T follicular helper cell (primary cell): ENCODE measurements around the gene APBB2.
"Not testable (repeated sequence)": the region's sequence is repeated elsewhere in the genome, so short reads cannot be mapped to it uniquely, and the experiment has no call there.

Experiments used
- DNase-seq: peaks from one replicate; pipeline ENCODE4 v3.0.0-alpha.2; 2020; ENCODE audit warnings: low read depth

The APBB2 gene

DNA sequence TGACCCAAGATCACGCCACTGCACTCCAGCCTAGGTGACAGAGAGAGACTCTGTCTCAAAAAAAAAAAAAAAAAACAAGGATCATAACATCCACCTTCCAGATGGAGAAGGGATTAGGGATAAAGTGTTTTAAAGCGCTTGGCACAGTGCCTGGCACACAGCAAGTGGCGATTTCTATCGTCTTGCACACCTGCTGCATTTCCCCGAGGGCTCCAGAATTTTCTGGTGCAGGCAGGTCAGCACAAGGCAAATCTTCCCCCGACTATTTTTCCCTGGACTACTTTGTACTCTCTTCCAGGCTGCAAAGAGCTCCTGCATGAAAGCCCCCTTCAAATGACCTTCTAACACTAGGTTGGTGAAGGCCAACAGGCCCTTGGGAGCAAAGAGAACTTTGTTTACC lies 57.3 kb downstream of the APBB2 start:
- DNase-seq = no peak

DNA sequence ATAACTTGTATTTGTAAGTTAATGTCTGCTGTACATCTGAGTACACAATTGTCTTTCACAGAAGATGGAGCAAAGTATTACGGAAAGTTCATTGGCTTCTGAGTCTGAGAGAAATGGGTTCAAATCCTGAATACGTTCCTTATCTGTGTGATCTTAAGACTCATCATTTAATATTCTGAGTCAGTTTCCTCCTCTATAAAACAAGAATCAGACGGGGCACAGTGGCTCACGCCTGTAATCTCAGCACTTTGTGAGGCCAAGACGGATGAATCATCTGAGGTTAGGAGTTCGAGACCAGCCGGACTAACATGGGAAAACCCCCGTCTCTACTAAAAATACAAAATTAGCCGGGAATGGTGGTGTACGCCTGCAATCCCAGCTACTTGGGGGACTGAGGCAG lies 57.8 kb downstream of the APBB2 start:
- no peak for DNase-seq

DNA sequence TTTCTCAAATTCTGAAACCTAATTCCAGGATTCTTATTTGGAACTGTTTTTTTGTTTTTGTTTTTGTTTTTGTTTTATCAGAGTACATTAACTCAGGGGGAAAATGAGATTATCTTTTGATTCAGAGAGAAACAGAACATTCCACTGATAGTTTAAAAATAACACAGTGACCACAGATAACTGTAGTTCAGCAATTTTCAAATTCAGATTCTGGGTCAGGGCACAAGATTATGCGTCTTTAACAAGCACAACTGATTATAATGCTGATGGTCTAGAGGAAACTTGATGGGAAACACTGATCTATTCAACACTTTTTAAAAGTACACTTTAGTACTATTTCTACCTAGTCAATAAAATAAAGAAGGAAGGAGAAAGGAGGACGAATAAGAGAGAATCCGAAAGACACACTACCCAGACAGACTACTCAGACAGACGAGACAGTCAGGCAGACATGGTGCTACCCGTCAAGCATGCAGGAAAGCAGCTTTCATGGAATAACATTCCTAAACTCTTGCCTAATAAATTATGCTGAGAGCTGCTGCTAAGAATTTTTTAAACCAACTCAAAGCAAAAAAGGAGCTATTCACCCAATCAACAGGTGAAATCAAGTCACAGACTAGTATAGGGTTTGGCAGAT lies 59.0 kb downstream of the APBB2 start:
- no peak for DNase-seq

DNA sequence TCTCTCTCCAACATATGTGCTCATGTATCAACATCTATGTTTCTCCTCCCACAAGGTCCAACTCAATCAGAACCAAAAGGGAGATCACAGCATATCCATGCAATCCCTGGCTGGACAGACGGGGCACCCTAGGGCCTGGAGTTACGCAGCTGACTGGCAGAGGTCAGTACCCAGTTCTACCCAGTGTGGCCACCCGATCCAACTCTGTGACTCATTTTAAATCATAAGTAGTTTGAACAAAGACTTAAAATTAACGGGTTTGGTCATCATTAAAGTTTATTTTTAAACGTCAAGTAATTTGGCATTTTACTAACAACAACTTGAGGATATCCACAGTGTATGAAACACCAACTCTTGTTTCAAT lies 59.5 kb downstream of the APBB2 start:
- DNase-seq = no peak

DNA sequence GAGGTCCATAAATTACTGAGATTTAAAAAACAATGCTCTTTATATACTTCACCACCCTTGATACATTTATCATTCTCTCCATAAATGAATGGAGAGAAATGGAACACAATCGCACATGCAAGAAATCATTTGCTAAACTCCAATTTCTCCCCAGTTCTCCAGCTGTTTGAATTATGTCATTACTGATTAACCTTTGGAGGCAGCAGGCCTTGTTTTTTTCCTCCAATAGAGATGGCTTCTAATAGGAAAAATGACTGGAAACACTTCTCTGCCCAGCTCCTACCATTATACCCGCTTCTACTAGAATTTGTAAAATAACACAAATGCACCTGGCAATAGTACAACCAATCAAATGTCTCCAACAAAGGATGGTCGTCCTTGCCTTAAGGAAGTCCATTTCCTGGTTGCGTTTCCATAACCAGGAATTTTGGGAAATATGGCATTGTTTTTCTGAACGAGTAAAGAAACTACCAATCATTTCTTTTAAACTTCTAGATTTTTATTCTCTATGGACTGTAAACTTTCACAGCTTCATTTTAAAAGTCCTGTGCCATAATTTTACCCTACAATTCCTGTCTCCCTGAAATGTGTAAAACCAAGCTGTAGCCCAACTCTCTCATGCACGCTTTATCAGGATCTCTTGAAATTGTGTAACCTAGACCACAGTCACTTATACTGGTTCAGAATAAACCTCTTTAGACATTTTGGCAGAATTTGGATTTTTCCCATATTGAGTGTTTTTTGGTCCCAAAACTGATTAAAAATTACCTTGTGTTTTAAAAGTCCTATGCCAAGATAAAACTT lies 60.1 kb downstream of the APBB2 start:
- DNase-seq = no peak

DNA sequence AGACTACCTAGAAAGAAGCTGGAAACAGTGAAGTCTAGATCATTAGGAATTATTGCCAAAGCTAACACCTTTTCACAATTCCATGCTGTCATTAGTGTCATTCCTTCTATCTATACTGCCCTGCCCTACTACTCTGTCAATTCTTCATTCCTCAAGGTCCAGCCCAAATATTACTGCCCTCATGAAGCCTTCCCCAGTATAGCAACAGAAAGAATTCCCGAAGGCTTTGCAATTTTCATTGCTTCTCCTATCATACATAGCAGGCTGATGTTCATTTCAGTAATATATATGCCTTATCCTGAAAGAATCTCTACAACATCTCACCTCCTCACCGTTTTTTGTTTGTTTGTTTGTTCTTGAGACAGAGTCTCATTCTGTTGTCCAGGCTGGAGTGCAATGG lies 63.9 kb downstream of the APBB2 start:
- DNase-seq = no peak

DNA sequence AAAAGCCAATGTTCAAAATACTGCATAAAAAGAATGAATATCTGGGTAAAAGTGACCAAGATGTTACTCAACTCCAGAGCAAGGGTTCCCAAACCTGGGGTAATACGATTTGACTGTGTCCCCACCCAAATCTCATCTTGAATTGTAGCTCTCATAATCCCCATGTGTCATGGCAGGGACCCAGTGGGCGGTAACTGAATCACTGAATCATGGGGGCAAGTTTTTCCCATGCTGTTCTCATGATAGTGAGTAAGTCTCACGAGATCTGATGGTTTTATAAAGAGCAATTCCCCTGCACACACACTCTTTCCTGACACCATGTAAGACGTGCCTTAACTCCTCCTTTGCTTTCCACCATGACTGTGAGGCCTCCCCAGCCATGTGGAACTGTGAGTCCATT lies 64.8 kb downstream of the APBB2 start:
- not testable (repeated sequence) for DNase-seq

DNA sequence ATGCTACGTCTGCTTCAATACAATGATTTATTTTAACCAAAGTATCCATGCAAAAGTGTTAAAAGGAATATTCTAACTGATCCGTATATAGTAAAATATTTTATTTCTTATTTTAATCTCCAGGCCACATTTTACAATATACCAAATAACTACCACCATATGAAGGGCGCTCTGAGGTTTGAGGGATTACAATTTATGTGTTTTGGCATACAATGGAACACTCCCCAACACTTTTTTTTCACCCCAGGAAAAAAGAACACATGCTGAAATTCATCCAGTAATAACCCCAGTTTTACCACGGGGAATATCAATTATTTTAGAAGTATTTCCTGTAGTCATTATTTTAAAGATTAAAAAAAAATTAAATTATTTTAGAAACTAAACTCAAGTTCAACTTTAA lies 65.4 kb downstream of the APBB2 start:
- DNase-seq = no peak

DNA sequence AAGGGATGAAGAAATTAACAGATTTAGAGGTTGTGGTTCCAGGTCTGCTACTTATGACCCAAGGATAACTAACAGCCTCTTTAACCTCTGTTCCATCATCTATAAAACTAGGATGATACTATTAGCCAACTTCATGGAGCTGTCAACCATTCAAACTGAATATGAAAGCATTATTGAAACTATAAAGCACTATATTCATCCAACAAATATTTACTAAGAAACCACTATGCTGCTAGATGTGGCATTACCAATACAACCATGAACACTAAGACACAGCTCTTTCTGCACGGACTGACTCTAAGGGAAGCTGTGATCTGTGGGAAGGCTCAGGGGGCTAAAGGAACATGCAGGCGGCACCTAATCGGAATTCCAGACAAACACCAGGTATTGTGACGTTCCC lies 66.0 kb downstream of the APBB2 start:
- DNase-seq = no peak

DNA sequence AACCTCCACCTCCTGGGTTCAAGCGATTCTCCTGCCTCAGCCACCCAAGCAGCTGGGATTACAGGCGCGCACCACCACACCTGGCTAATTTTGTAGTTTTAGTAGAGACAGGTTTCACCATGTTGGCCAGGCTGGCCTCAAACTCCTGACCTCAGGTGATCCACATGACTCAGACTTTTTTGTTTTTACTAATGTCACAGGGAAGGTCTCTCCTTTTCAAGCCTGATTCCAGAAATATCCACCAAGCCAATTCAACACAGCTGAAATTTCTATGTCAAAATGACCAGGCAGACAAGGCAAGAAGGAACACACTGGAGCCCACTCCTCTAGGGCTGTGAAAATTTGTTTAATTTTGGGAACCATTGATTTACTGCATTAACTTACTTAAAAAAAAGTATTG lies 66.8 kb downstream of the APBB2 start:
- not testable (repeated sequence) for DNase-seq

DNA sequence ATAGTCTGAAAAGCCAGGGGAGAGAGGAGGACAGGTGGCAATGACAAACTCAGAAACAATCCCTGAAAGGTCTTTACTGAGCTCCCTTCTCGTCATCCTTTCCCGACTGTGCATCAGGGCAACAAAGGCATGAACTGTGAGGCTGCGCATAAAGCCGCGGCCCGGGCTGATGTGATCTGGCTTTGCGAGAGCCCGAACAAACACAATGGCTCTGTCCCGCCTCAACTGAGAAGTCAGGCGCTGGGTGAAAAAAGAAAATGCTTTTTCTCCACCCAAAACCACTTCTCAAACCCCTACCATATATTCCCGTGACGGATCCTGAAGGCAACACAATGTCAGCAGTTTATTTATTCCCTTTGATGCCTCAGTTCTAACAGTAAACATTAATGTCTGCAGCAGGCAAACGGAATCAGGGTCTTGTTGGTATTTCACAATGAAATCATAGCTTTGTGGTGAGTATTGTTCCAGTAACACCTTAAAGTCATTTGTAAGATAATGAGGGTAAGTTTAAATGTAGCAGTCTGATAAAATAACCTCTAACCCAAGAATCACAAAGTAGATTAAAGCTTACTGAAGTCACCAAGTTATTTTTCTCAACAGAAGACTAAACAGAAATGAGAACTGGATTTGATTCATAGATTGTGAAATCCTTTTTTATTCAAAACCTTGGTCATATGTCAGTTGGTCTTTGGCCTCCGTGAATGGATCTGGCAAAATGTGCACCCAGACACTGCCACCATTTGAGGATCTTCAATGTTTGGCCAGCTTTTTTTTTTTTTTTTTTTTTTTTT lies 67.4 kb downstream of the APBB2 start:
- DNase-seq = no peak

DNA sequence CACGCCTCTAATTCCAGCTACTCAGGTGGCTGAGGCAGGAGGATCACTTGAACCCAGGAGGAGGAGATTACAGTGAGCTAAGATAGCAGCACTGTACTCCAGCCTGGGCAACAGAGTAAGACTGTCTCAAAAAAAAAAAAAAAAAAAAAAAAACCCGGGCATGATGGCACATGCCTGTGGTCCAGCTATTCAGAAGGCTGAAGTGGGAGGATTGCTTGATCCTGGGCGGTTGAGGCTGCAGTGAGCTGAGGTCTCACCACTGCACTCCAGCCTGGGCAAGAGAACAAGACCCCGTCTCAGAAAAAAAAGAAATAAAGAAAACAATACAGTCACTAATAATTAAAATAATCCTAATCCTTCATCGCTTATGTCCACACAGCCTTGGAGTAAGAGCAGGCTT lies 68.1 kb downstream of the APBB2 start:
- no peak for DNase-seq

DNA sequence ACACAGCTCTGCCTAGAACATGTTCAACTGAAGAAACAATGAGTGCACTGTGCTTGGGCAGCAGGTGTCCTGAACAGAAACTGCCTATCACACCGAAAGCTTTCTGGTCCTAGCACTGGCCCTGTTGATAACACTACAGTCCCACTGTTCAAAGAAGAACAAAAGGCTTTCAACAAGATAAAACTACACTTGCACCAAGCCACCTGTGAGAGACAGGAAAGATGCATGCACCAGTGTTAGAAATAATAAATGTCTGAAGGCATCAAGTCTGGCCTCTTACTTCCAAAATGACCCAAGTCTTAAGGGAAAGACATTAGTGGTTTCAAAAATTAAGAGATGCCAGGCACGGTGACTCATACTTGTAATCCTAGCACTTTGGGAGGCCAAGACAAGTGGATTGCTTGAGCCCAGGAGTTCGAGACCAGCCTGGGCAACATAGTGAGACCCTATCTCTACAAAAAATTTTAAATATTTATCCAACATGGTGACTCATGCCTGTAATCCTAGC lies 68.7 kb downstream of the APBB2 start:
- no peak for DNase-seq

DNA sequence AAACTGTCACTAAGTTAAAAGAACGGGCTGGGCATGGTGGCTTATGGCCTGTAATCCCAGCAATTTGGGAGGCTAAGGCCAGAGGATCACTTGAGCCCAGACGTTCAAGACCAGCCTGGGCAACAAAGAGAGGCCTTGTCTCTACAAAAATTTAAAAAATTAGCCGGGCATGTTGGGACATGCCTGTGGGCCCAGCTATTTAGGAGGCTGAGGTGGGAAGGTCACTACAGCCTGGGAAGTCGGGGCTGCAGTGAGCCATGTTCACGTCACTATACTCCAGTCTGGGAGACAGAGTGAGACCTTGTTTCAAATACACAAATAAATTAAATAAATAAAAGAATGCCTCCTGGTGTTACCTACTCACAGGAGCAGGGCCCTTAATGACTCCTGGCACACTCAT lies 69.5 kb downstream of the APBB2 start:
- DNase-seq = no peak

DNA sequence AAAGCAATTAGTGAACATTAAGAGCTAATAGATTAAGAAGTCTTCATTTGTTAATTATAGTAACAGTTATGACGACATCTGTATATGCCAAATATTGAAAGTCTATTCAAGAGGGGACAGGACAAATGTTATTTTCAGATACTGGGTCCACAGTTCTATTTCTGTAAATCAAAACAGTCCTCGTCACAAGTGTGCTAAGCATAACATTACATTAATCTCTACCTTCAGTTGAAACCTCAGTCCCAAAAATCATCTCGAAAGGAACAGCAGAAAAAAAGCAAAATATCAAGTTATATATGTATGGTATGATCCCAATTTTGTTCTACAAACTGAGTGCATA lies 70.3 kb downstream of the APBB2 start:
- DNase-seq = no peak

DNA sequence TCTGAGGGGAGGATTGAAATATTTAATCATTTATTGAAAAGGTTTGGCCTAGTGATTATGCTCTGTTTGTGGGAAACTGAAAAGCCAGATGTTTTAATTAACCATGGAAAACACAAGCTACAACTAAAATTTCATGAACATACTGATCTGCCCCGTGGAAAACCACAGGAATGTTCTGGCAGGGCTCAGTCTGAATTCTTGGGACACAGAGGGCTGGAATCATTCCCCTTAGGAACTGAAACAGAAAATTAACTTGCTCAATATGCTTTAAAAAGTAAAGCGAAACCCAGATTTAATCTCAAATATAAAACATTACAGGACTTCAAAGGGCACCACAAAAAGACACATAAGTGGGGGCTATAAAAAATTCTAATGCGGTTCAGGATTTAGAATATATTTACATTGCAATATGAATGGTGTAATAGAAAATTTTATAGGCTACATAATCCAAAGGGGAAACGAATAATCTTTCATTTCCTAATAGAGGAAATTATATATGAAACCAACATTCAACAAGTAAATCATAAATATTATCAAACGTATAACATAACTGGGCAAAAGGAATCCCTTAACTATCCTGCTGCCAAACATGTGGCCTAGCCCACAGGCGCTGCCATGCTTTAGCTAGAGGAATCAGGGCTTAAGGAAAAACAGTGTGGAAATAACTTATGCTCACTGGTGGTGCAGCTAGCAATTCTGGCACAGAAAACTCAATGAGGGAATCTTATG lies 70.9 kb downstream of the APBB2 start:
- DNase-seq = no peak

DNA sequence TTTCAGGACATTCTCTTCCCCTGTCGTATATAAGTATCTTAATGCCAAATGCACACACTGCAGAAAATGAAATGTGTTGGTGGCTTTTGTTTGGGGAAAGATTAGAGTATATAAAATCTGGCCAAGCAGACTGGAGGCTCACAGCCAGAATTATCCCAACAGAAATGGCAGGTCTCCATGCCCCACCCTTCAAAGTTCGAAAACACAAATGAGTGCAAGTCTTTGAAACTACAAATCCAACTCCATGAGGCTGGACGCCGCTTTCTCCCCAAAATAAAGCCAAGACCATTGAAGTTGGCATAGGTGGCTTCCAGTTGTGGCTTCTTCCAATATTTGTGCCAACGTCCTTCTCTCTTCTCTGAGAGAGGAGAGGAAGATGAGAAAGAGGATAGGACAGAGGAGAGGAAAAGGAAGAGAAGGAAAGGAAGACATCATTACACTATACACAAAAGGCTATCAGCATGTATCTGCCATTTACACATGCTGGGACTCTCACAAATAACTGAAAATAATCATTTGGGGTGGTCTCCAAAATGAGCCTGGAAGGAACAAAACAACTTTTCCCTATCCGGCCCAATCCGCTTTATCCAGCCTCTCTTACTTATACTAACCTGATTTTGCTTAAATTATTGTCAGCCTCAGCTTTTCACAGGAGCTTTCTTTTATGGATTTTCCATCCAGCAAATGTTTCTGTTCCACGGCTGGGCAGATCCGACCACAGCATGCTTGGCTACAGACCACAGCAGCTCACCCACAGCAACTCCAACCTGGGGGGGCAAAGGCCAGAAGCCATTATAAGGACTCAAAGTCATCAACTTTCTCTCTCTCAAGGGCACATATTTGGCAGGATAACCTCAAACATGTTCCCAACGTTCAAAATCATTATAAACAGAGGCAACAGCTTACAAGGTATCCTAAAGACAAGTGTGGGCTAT lies 71.7 kb downstream of the APBB2 start:
- DNase-seq = no peak

DNA sequence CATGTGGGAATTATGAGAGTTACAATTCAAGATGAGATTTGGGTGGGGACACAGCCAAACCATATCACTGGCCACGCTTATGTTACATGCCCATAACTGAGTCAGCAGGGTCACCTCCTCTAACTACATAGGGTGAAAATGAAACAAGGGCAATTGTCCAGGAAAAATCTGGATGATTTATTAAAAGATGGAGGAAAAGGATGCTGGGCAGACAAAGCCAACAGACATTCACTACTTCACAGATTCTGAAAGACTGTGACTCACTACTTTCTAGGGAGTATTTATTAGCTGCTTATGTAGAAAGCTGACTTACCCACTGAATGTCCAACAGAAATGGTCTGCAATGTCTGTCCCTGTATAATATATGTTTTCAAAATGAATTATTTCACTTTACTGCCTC lies 72.4 kb downstream of the APBB2 start:
- DNase-seq = no peak

DNA sequence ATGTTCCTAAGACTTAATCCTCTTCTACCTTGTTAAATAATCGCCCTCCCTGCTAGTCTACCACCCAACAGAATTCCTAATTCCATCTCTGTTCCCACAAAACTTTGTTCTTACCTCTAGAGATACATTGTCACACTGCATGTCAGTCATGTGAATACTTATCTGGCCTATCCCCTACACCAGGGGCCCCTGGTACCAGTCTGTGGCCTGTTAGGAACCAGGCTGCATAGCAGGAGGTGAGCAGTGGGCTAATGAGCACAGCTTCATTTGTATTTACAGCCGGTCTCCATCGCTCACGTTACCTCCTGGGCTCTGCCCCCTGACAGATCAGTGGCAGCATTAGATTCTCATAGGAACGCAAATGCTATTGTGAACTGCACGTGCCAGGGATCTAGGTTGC lies 73.9 kb downstream of the APBB2 start:
- DNase-seq = no peak

DNA sequence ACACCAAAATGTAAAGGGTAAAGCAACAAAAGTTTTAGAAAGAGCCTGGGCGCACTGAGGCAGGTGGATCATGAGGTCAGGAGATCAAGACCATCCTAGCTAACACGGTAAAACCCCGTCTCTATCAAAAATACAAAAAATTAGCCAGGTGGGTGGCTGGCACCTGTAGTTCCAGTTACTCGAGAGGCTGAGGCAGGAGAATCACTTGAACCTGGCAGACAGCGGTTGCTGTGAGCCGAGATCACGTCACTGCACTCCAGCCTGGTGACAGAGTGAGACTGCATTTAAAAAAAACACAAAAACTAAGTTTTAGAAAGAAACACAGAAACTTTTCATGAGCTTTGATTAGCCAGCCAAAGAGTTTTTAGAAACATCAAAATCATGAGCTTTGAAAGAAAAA lies 76.5 kb downstream of the APBB2 start:
- no peak for DNase-seq

DNA sequence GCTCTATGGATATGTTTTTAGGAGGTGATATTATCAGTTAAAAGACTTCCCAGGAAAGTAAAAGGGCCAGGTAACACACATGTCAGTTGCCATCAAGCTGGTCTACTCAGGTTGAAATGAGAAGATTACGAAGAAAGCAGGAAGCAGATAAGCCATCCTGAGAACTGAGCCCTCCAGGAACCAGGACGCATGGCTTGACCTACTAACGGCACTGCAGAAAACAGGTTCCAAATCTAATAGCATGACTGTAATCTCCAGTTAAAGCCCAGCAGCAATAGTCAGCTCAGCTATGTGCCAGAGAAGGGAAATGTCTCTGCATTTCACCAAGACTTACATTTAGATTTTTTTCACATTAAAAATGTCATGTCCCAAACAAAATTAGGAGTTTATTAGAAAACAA lies 77.9 kb downstream of the APBB2 start:
- DNase-seq = no peak
